T47D (cell line): ENCODE measurements around the gene CFAP92.

Experiments
- DNase-seq, 2 experiments: peaks; one replicate each; pipeline versions ENCODE4 v3.0.0 to v3.0.0-alpha.2; 2011 to 2012; ENCODE audit warnings: low read depth in 1 of 2, low spot score in 1 of 2
- JUND ChIP-seq: IDR thresholded peaks from 2 replicates; pipeline ENCODE4 v1.6.1; 2012; ENCODE audit warnings: low read depth
- in situ Hi-C: cut with HindIII; loops from 2 replicates; pipeline ENCODE4 v1.10.0; 2016; ENCODE audit warnings: low sequenced_read_pairs, low pct_unique_long_range_greater_than_20kb

The CFAP92 gene

DNA sequence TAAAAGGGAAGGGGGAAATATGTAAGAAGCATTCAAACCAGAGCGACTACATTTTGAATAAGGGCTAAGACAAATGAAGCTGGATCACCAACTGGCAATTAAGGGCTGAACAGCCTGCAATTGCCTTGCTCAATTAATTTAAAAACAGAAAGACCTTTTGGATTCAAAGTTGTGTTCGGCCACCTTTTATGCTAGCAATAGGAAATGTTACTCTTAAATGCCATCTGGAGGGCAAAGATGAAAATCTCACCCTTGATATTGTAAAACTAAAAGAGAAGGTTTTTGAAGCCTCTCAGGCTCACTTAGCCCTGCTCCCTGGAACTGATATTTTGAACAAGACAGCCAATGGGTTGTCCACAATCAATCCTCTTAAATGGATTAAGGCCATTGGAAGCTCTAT lies 70.3 kb downstream of the CFAP92 start:
- in situ Hi-C loops: no loop called here
- no peak for DNase-seq
- TF ChIP-seq JUND: no peak

DNA sequence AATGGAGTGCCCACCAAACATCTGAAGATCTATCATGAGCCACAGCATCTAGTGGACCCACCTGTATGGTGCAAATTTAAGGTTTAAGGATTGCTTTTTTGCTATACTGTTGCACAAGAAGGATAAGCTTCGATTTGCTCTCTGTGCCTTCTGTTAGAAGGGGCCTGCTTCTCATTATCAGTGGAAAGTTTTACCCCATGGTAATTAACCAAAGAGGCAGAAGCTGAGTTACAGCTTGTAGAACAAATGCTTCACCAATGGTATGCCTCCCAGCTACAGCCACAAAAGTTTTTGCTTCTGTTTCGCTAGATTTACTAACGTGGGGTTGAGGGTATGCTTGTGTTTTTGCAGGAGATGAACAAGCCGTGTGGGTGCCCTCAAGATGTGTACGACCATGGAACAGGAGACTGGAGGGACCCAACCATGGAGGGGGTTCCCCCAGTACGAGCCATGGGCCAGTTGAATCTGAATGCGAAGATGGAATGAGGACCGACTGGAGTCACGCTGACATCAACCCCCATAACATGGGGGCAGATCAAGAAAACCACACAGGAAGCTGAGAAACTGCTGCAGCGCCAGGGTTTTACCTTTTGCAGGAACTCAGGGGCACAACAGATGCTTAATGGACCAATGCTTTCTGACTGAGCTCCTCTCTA lies 70.9 kb downstream of the CFAP92 start:
- in situ Hi-C loops: no loop called here
- TF ChIP-seq JUND: no peak
- DNase-seq: no peak

DNA sequence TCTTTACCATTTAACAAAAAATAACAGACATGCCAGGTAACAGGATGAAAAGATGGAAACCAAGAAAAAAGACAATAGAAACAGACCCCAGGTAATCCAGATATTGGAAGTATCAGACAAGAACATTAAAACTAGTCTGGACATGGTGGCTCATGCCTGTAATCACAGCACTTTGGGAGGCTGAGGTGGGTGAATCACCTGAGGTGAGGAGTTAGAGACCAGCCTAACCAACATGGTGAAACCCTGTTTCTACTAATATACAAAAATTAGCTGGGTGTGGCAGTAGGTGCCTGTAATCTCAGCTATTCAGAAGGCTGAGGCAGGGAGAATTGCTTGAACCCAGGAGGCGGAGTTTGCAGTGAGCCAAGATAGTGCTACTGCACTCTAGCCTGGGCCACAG lies 73.9 kb downstream of the CFAP92 start:
- no peak for TF ChIP-seq JUND
- DNase-seq: no peak
- in situ Hi-C loops: no loop called here

DNA sequence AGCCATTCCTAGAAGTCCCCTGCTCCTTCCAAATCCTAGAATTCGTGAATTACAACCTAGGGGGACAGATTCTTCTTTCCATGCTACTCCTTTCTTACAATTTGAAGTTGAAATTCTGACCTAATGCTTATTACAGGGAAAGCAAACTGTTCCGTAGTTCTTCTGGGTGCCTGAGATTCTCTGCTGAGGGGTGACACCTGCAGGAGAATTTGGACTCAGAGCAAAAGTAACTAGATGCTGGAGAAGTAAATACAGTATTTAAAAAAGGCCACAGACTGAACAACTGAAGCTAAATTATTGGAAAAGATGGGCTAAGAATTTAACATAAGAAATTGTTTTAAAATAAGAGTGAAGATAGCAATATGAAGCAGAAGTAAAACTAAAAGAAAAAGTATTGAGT lies 76.6 kb downstream of the CFAP92 start:
- in situ Hi-C loops: no loop called here
- peak in 1 of 2 experiments; percentile 15 for DNase-seq
- TF ChIP-seq JUND: no peak

DNA sequence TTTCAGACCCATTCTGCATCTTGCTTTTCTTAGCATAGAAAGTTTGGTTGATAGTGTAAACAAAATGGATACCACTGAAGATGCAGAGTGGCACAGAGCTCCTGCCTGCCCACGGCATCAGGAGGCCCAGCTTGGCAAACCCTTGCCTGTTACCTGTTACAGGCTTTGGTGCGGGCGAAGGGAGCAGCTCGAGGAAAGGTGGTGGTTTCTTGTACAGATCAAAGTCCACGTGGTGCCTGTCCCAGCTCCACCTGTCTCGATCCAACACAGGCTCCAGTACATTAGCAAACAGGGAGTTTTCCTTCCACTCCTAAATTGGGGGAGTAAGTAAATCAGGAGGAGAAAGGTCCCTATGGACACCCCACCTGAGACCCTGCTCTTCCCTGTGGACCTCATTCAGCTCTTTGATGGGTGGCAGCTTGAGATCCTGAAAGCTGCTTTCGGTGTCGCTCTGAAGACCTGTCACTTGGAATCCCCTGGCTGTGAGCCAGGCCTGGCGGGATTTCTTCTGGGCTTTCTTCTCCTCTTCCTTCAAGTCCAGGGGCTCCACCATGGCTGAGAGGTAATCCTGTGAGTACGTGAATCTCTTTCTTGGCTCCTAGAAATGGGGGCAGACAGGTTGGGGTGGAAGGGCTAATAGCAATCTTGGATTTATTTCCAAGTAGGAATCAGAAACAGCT lies 78.8 kb downstream of the CFAP92 start:
- in situ Hi-C loops: no loop called here
- no peak for DNase-seq
- no peak for TF ChIP-seq JUND

DNA sequence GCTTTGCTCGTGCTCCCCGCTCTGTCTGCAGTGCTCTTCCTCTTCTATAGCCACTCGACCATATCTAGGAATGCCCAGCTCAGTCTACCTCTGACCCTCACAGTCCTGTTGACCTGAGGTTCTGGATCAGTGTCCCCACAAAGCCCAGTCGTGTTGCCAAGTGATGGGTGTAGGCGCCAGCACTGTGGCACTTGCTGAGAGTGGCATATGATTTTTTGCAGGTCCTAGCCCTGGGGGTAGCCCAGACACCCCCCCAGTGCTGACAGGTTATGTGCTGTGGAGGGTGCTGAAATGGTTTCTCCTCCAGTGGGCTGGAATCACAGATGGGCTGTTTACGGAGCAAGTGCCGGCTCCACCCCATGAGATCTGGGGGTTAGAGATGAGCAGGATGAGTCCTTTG lies 82.0 kb downstream of the CFAP92 start:
- in situ Hi-C loops: no loop called here
- no peak for TF ChIP-seq JUND
- no peak for DNase-seq

DNA sequence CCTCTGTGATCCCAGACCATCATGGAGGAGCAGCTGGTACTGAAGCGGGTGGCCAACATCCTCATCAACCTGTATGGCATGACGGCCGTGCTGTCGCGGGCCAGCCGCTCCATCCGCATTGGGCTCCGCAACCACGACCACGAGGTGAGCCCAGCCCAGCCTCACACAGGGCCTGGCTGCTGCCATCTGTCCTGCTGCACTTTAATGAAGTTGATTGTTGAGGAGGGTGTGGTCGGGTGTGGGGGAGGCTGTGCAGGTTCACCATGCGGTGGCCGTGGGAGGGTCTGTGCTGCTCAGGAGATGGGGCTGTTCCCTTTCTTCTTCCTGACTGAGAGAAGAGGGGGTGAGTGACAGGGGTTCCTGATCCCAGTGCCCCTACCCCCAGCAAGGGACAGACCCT lies 83.9 kb downstream of the CFAP92 start:
- TF ChIP-seq JUND: no peak
- in situ Hi-C loops: no loop called here
- DNase-seq: no peak

DNA sequence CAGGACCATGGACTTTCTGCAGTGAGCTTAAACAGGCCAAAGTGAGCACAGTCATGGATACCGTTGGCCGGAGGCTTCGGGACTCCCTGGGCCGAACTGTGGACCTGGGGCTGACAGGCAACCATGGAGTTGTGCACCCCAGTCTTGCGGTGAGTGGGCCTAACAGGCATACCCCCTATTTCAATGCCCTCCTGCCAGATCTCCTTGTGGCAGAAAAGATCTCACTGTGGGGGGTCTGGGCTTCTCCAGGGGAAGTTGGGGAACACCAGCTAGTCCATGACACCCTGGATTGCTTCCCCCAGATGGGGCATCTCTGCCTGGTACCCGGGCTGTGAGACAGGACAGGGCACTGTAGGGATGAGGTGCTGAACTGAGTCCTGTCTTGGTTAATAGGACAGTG lies 84.9 kb downstream of the CFAP92 start:
- in situ Hi-C loops: no loop called here
- DNase-seq: no peak
- TF ChIP-seq JUND: no peak

DNA sequence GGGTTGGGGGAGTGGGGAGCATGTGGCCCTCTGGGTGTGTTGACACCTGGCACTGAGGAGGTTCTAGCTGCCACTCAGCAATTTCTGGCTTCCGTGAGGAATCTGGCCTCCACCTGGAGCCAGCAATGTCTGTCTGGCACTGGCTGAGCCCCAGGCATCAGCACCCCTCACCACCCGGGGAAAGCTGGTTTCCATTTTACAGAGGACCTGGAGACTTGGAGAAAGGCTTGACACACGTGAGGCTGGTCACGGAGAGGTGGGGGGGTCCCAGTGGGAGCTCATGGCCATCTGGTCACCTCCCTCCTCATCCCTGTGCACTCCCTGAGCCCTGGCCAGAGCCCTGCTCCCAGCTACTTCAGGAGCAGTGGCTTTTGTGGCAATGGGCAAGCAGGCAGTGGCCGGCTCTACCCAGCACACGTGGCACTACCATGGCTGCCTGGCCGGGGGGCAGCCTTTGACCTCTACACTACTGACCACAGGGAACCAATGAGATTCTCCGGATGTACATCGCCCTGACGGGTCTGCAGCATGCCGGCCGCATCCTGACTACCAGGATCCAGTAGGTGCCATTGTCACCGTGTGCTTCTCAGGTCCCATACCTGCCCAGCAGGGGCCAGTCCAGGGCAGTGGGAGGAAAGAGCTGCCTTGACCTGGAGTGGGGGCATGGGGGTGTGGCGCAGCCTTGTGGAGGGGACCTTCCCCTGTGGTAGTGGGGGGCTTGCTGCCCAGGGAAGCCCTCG lies 86.0 kb downstream of the CFAP92 start:
- DNase-seq: no peak
- in situ Hi-C loops: no loop called here
- no peak for TF ChIP-seq JUND

DNA sequence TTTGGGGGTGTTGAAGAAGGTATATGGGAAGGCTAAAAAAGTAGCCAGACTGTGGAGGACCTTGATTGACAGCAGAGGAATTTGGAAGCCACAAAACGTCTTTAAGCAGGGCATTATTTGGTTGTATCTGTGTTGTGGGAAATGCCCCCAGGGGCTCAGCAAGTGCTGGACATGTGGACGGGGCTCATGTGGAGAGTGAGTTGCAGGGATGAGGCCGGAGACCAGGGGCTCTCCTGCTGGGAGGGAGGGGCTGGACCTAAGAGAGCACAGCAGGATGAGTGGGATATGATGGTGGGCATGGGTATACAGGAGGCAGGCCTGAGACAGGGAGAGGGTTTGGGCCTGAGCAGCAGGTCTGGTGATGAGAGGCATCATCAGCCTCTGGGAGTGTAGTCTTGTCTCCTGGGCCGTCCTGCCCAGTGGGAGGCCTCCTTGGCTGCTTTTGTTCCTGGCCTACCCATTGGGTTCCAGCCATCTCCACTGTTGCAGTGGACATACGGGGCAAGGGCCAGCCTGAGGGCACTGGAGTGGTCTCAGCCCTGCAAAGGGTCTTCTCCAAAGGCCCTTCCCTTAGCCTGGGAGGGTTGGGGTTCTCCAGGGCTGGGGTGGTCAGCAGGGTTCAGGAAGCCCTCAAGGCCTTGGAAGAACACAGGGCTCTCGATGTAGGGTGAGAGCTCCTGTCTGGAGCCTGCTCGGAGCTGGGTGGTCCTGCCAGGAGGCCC lies 86.9 kb downstream of the CFAP92 start:
- DNase-seq: no peak
- no peak for TF ChIP-seq JUND
- in situ Hi-C loops: no loop called here

DNA sequence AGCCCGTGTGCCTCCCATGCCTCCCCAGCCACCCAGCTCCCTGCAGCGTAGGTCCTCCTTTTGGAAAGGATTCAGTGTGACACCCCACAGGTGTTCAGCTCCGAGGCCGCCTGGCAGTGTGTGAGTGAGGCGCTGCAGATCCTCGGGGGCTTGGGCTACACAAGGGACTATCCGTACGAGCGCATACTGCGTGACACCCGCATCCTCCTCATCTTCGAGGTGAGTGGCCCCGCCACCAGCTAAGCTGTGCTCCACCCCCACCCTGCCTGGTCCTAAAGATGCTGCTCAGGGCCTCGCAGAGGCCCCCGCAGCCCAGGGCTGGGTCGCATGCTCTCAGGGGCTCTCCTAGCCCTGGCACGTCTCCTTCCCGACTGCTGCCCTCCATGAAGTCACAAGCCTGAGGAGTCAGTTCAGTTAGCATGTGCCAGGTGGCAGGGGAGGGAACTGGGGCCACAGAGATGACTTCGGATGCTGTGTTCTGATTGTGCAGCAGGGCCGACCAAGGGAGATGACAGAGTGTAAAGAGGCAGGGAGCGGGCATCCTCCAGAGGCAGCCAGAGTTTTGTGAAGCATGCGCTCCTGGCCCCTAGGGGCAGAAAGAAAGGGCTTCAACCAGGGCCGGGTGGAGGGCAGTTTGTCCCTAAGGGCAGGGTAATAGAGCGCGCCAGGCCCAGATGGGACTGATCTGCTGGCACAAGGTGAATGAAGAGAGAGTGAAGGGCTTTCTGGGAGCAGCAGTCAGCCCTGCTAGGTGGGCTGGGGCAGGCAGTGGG lies 87.7 kb downstream of the CFAP92 start:
- in situ Hi-C loops: no loop called here
- no peak for DNase-seq
- no peak for TF ChIP-seq JUND

DNA sequence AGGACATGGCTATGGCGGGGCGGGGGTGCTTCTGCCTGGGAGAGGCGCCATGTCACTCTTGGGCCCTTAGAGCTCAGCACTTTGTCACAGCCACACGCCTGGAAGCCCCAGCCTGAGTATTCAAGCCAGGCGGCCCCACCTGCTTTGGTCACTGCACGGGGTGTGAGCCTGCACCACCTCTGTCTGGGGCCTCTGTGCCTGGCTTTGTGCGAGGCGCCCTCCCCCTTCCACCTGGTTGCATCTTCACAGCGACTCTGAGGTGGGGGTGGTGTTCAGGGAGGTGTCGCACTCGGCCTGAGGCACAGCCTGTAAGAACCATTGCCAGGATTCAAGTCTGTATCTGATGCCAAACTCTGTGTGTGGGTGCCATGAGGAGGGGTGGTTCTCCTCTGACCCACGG lies 90.4 kb downstream of the CFAP92 start:
- TF ChIP-seq JUND: no peak
- no peak for DNase-seq
- in situ Hi-C loops: no loop called here

DNA sequence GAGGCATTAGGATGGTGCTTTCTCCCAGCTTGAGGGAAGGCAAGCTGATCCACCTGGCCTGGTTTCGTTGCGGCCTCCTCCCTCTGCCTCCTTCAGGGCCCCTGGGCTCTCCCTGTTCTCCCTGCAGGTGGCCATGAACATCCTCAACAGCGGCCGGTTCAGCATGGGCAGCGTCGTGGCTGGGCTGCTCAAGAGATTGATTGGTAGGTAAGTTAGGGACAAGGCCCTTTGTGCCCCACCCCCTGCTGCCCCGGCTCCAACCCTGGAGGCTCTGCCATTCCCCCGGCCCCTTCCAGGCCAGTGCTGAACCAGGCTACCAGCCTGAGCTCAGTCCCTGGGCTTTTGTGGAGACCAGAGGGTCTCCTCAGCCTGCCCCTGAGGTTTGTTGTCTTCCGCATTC lies 91.5 kb downstream of the CFAP92 start:
- in situ Hi-C loops: no loop called here
- TF ChIP-seq JUND: no peak
- no peak for DNase-seq
